Loucy (cell line): ENCODE results near the gene HS6ST1.

Experiments used
- CTCF ChIP-seq: fragments of 200-600 bp; sonication (generic); conservative IDR thresholded peaks from 2 replicates; pipeline ENCODE4 v1.5.1; 2014; ENCODE audit warnings: mild to moderate bottlenecking, antibody characterized with exemption, low read length
- EZH2phosphoT487 ChIP-seq: fragments of 200-600 bp; IDR thresholded peaks from 2 replicates; pipeline ENCODE4 v1.6.1; 2018; ENCODE audit warnings: antibody characterized with exemption, mild to moderate bottlenecking, moderate library complexity, borderline replicate concordance

DNA sequence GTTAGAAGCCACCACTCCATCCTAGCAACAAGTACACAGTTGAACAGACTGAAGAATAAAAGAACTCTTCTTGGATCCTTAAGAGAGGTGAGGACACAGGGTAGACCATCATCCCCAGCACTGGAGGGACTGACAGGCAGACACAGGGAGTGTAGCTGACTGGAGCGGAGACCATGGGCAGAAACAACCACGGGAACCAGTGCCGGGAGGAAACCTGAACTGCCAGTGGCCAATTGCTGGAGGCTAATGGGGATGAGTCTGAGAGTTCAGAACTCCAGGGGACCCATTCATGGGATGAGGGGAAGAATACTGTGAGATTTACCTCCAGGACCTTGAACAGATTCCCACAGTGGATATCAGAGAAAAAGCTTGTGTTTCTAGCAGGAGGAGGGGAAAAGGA is 76.8 kb downstream of the HS6ST1 start:
- TF ChIP-seq CTCF (no peak), EZH2phosphoT487 (no peak)
